ENCODE data around the gene TIMP2.

GRCh38 chr17:78825696-78826095, 99.5 kb downstream of the TIMP2 start:
- no peak for TF ChIP-seq CTCF (conservative IDR thresholded peaks at IDR 0.05; ENCODE audit: low read length)
- TF ChIP-seq EZH2phosphoT487 (IDR thresholded peaks at IDR 0.05; ENCODE audit: borderline replicate concordance, low read depth, low read length): no peak

All from OCI-LY7 (cell line).